HG03108 (cell line): ENCODE results near the gene FOXC1.
A peak's percentile ranks its signal among the peaks of the same experiment; 100 is the strongest.

Experiments used
- ATAC-seq: cut with Tn5 transposase; IDR thresholded peaks from one replicate; pipeline ENCODE4 v1.9.1; 2021; ENCODE audit warnings: moderate library complexity; ENCODE audit not compliant: unreplicated experiment

The FOXC1 gene

DNA sequence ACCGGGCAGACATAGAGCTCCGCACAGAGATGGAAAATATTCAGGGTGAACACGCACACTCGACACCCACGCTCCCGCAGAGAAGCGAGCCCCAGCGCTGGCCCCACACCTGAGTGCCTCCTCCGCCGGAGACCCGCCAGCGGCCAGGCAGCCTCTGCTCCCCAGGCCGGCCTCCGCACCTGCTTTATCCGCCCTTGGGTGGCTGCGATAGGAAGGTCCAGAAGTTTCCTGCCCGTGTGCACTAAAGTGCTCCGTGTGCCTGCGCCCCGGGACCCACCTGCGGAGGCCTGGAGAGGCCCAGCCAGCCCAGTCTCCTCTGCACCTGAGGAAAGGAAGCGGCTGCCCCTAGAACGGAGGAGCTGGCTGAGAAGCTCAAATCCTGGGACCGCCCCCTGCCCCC lies 10.8 kb upstream of the FOXC1 start:
- ATAC-seq = no peak

DNA sequence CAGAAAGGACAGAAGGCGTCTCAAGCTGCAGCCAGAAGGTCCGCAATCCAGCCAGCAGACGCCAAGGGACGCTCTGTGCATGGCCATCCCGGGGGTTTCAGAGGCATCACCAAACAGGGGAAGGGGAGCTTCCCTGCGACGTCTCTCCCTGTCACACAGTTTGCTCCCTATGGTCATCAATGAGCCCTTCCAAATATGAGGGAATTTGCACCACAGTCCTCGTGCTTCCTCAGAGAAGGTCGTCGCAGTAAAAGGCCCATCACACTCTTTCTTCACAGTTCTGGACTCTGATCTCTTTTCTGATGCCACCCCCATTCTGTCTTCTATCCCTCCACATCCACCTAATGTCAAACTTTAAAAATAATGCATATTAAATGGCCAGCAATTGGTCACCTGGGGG lies 10.2 kb upstream of the FOXC1 start:
- no peak for ATAC-seq

DNA sequence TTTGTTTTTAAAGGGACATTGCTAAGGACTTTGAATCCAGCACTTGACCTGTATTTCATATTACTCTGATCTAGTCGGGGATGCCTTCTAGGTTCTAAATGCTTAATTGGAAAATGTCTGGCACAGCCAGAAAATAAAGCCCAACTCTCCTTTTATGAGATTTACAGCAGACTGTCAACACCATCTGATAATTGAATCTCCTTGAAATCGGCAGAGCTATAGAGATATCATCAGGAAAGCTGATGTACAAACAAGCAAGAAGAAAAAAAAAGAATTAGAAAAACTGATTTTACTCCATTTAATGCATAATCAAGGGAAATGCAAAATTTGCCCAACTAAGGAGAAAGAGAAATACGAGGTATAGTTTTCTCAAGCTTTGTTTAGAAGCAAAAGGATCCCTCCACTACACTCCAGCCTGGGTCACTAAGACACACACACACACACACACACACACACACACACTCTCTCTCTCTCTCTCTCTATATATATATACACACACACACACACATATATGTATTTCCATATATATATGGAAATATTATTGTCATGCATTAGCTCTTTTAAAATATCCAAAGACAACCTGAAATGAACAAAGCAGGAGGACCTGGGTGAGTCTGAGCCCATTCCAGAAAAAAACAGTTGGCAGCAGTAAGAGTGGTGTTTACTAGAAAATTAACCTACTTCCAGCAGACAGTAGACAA lies 9.5 kb upstream of the FOXC1 start:
- no peak for ATAC-seq

DNA sequence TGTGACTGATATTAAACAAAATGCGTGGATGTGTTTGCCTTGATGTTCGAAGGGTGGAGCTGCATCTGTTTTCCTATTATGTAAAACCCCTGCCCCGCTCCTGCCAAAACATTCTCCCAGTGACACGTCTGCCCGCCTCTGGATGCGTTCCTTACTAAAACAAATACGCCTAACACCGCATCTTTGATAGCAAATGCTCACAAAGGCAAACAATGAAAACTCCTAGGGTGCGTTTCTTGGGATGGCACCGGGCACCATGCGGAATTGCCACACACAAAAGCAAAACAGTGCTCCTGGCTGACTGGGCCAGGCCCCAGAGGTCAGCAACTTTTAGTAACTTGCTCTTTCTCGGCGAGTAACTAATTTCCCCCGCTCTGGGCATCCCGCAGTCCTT lies 9.0 kb upstream of the FOXC1 start:
- ATAC-seq = no peak

DNA sequence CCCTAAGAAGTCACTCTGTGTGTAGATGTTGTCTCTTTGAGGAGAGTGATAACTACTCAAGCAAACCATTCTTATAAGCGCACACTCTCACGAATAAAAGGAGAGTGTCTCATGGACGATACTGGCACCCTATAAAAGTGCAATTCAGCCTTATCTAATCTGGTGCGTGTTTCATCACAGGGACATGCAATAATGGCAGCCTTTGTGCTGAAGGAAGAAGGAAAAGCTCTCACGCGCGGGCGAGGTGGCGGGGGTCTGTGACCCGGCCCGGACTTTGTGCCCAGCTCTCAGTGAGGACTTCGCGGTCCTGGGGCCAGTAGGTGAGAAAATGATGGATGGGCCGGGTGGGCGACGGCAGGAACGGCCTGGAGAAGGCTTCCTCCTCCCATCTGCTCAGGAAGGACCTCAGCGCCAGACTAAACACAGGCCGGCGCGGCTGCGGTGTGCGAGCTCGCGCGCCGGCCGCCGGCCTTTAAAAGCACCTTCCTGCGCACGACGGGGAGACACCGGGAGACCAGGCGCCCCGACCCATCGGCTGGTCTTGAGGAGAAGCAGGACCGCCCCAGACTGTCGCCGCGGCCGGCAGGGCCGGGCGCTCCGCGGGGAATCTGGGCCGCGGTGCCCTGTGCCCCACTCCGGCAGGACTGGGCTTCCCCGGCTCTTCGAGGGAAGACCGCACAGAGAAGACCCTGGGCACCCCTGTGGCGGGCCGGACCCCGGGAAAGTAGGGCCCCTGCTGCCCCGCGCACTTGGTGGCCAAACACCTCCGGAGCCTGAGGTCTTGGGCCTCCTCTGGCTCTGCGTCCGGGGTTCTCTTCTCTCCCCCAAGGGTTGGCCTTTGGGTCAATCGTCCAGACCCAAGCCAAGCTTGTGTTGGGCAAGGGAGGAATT lies 8.3 kb upstream of the FOXC1 start:
- no peak for ATAC-seq

DNA sequence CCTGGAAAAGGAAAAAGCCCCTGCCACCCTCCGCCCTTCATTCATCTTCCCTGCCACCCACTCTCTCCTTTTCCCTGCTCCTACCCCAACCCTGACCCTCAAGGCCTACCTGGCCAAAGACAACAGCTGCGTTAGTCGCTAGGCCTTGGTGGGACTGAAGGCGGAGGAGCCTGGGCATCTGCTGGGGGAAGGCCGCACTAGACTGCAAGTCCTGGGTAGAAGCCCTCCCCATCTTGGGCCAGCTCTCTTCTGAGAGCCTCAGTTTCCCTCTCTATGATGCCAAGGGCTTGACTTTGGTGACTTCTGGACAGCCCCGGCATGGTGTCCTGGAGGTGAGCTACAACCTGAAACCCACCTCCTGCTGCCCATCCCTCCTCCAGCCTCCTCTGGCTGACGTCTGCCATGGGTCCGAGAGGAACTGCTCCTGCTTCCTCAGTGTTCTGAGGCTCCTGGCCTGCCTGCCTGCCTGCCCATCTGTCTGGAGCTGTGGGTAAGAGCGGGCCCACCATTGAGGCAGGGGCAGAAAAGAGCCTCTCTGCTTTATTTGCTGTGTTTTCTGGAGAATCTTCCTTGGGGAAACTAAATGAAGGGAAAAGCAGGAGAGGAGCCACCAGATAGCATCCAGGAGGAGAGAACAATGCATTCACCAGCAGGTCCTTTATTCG lies 7.5 kb upstream of the FOXC1 start:
- ATAC-seq = no peak

DNA sequence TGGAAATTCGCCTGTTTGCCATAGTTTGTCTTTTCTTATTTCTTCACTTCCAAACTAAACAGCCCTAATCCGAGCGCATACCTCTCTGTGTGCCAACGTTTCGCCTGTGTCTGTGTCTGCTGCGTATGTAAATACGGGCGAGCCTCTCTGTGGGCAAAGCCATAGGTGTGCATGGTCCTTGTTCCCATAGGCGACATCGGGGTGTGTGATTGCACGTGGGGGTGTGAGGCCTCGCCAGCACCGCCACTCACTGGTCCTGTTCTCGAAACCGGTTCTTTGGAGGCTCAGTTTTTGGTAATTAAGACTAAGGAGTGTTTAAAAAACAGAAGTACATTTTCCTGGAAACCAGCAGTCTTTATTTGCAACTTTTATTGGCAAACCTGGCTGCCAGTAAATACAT lies 6.0 kb upstream of the FOXC1 start:
- no peak for ATAC-seq

DNA sequence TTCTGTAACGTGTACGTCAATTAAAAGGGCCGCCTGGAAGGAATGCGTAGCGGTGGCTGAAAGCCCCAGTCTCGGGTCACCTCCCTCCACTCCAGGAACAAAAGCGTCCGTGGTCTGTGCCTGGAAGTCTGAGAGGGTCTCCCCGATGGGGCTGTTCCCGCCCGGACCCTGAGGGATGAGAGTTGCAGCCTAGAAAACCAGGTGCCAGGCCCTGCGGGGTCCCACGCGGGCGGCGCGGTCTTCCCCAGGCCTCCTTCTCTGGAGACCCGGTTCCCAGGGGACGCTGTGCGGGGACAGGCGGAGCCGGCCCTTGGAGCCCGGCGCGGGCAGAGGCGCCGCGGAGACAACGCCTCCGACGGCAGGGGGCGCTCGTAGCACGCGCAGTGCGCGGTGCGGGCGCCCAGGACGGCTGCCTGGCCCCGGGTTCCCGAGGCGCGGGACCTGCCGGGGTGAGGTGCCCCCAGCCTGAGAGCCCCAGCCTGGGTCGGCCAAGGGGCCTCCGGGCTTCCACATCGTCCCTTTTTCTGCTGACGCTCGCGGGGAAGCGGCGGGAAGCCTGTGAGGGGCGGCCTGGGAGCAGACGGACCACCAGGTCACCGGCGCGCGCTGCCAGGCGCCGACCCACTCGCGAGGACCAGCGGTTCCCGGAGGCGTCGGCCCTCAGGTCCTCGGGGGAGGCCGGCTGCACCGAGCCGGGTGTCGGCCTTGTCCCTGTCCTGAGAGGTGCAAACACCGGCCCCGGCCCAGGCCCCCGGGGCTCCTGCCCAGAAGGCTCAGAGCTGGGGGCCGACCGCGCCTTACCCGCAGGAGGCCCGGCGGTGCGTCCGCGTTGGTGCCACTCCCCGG lies 5.3 kb upstream of the FOXC1 start:
- ATAC-seq = peak; percentile 65

DNA sequence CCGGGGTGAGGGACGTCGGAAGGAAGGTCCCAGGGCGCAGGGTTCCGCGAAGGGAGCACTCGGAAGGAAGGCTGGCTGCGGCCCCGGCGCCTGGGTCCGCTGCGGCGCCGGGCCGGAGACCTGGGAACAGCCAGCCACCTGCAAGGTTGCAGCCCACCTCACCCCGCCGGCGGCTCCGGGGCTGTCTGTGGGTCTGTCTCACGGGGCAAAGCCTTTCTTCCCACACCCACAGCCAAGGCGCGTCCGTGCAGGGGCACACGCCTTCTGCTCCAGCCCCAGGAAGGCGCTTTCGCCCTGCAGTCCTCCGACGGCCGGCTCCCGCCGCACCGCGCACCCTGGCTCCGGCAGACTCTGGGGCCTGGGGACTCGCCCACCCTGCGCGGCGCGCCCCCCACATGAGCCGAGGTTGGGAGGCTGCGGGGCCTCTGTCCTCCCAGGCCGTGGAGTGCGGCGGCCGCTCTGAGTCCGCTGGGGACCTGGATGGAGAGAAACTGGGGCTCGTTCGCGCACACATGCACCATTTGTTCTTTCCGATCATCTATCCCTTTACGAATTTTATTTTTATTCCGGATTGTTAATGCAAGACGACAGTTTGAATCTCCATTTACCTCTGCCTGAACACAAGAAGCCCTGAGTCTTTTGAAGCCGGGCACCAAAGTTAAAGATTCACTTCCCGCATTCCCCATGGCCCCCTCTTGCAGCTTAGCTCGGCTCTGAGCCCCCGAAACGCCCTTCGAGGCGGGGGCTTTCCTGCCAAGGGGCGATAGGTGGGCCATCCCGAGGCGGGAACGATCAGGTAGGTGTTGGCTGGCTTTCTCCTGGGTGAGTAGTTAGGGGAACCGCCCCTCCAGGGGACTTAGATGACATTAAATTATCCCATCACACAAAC lies 4.5 kb upstream of the FOXC1 start:
- no peak for ATAC-seq

DNA sequence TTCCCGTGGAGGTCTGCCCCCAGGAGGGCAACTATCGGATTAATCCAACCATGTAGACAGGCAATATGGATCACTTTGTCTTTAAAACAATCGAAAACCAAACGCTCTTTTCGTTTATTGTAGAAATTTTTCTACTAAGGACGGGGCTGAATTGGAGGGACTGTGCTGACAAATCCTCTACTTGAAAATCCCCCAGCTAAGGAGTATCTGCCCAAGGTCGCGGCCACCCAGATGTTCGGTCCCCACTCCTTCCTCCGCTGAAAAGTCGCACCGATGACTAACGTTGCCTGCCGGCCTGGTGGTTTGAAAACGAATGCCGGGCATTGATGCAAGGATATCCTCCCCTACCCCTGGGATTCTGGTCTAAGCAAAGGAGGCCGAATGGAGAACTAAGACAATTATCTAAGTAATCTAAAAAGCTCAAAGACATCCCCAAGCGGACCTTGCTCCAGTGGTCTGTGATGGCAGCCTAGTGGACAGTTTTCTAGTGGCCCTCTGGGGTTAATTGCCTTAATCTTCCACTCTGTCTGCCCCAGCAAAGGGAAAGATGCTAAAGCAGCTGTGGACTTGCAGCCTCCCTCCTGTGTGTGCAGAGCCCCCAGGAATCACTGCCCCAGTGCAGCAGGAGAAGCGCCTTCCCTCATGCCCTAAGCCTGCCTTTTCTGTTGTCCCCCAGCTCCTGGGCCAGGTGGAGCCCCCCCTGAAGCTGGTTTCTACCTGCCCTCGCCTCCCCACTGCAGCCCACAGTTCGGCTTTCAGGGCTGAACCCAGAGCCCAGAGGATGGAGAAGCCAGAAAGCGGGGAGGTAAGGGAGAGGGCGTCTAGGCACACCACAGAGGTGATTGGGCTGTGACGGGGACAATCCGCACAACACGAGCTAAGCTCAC lies 3.6 kb upstream of the FOXC1 start:
- no peak for ATAC-seq

DNA sequence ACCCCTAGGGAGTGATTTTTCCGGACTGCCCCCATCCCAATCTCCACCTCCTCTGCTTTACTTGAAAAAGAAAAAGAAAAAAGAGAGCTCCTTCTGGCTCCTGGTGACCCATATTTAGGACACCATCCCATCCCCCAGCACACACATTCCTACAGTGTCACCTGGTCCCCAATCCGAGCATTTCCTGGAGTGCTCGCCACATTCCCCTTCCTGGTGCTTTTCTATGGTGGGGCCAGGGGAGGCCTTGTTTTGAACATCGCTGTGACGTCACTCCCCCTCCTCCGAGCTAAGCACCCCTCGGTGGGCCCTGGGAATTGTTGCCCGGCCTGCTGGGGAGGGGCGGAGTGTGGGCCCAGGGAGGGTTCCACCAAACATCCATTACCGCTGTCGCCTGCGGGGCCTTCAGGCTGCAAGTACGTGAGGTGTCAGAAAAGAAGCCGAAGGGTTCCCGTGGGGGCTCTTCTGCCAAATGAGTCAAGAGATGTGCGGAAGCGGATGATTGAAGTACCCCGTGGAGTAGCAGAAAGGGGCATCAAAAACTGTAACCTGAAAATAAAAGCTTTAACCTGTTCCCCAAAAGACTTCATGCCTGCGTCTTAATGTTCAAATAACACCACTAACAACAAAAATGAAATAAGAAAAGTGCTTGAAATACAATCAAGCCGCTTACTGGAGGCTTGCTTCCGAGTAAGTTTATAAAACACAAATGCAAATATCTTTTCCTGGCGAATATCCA lies 2.8 kb upstream of the FOXC1 start:
- no peak for ATAC-seq

DNA sequence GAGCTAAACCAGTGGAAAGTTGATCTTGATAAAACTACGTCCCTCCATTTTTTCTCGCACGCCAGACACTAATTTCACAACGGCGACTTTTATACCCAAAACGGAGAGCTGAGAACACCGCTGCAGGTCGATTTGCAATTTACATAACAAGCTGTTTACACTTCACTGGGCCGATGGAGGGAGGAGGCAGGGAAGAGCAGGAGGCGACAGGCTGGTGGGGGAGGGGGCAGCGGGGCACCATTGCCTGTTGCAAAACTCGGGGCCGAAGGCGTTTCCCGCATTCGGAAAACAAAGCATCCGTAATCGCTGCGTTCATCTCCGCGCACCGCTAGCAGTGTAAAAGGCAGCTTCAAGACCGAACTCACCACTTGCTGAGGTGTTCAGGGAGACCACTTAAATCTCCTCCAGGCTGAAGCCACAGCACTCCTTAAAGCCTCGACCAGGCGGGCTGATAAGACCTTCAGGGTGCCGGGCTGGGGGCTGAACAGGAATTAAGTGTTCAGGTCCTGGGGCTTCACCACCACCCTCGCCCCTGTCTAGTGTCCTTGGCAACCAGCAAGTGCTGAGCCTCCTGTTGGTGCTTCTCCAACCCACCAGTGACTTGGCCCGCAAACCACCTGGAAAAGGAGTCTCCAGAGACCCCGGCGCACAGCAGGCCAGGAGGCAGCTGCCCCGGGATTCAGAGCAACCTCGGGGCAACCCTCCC lies 2.0 kb upstream of the FOXC1 start:
- no peak for ATAC-seq

DNA sequence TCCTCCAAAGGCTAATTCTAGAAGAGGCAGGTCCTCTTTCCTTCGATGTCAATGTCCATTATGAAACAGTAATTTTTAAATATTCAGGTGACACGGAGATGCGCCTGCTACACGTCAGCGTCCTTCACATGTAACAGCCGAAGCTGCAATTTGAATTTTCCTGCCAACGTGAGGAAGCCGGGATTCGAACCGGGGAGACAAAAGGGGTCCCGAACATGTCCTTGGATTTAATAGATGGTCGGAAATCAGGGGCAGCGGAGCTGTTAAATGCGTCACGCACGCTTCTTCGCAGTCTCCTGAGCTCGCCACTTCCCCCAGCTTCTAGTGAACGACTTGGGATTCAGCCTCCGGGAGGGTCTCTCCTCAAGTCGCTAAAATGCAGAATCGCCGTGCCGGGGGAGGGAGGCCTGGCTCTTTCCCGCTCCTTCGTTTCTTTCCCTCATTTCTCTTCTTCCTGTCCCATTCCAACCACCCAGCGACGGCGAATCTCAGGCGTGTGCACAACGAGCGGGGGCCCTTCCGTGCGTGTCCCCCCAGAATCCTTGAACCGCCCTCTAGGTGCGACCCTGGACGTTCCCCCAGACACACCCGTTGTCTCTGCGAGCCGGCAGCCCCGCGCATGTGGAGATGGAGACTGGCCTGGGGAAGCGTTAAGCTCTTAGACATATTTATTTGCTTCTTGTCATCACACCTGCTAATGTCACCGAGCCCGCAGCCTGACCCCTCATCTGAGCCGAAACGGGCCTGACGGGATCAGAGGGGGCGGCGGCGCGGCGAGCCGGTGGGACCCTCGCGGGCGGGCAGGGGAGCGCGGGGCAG lies 1.3 kb upstream of the FOXC1 start:
- ATAC-seq = no peak

DNA sequence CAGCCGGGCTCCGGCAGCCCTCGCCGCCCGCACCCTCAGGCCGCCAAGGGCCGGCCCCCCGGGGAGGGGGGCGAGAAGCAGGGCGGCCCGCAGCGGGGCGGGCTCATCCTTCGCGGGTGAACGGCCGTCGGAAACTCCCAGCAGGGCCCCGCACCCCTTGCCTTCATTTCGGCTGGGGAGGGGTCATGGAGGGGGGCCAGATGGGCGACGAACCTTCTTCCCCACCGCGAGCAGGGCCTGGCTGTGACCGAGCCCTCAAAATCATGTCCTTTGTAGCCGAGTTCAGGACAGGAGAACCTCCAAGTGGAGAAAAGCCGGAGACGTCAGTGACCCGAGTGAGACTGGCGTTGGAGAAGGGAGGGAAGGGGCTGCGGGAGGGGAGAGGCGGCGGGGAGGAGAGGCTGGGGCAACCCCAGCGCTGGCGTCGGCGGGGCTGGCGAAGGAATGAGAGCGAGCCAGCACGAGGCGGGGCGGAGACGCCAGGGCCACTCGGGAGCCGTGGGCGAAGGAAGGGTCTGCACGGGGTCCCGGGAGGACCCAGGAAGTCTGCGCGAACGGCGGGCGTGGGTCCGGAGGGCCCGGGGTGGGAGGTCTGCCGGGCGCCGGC lies 571 bp upstream of the FOXC1 start:
- ATAC-seq = no peak

DNA sequence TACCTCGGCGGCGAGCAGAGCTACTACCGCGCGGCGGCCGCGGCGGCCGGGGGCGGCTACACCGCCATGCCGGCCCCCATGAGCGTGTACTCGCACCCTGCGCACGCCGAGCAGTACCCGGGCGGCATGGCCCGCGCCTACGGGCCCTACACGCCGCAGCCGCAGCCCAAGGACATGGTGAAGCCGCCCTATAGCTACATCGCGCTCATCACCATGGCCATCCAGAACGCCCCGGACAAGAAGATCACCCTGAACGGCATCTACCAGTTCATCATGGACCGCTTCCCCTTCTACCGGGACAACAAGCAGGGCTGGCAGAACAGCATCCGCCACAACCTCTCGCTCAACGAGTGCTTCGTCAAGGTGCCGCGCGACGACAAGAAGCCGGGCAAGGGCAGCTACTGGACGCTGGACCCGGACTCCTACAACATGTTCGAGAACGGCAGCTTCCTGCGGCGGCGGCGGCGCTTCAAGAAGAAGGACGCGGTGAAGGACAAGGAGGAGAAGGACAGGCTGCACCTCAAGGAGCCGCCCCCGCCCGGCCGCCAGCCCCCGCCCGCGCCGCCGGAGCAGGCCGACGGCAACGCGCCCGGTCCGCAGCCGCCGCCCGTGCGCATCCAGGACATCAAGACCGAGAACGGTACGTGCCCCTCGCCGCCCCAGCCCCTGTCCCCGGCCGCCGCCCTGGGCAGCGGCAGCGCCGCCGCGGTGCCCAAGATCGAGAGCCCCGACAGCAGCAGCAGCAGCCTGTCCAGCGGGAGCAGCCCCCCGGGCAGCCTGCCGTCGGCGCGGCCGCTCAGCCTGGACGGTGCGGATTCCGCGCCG lies 994 bp downstream of the FOXC1 start:
- ATAC-seq = no peak

DNA sequence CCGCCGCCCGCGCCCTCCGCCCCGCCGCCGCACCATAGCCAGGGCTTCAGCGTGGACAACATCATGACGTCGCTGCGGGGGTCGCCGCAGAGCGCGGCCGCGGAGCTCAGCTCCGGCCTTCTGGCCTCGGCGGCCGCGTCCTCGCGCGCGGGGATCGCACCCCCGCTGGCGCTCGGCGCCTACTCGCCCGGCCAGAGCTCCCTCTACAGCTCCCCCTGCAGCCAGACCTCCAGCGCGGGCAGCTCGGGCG lies 1.5 kb downstream of the FOXC1 start:
- ATAC-seq = no peak
